HCEC 1CT (cell line): ENCODE measurements around the gene CALM3.

Experiments
- DNase-seq: peaks from one replicate; pipeline ENCODE4 v3.0.0-alpha.2; 2017

Gene CALM3

DNA sequence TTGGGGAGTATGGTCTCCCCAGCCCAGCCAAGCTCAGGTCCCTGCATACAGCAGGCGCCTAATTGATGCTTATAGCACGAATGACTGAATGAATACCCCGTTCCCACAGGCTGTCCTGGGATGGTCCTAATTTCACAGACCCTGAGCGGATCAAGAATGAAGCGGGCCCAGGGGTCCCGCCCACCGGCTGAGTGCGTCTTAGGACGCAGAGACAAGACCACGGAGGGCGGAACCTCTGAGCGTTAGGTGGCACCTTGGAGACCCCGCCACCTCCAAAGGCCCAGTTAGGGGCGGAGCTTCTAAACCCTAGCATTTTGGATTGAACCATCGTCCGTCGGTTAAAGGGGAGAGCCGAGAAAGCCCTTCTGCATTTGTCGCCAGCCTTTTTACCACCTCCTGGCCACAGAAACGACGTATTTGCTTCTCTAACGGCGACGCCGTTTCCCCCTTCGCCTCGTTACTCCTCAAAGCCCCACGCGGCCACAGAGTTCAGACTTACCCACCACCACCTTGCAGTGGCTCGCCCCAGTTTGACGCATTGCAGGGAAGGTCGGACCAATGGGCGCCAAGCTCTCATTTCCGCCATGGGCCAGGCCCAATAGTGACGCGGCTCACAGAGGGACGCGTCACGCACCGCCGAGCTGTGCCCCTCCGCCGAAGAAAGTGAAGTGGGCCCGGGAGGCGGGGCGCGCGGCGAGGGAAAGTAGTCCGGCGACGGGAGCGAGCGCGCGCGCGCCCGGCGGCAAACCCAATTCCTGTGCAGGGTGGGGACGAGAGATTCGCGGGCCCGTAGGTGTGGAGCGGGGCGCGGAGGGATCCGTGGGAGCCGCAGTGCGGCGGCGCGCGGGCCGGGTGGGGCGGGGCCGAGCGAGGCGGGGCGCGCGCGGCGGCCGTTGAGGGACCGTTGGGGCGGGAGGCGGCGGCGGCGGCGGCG is 479 bp upstream of the CALM3 start:
- DNase-seq = peak; percentile 97

- no peak for DNase-seq
Observed at GRCh38 chr19:46602392-46603194, 1.5 kb downstream of the CALM3 start.

GRCh38 chr19:46603195-46603637 is 2.1 kb downstream of the CALM3 start:
- no peak for DNase-seq

DNA sequence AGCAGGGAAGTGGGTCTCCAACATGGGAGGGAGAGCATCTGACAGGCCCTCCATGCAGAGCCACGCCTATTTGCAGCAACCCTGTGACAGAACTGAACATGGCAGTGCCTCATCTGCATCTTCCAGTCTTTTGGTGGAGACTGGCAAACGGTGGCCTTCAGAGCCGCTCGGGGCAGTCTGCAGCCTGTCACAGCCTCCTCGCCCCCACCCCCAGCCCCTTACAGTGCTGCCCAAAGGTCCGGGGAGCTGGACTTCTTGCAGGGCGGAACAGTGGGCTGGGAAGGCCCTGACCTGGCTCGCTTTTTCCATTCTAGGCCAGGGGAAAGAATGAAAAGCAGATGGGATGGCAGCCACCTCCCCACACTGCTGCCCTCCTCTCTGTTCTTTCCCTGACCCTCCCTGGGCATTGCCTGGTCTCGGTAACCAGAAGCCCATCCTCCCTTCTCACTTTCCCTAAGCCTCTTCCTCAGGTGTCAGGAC is 2.7 kb downstream of the CALM3 start:
- DNase-seq = no peak

GRCh38 chr19:46604781-46605355 is 3.7 kb downstream of the CALM3 start:
- DNase-seq = no peak

DNA sequence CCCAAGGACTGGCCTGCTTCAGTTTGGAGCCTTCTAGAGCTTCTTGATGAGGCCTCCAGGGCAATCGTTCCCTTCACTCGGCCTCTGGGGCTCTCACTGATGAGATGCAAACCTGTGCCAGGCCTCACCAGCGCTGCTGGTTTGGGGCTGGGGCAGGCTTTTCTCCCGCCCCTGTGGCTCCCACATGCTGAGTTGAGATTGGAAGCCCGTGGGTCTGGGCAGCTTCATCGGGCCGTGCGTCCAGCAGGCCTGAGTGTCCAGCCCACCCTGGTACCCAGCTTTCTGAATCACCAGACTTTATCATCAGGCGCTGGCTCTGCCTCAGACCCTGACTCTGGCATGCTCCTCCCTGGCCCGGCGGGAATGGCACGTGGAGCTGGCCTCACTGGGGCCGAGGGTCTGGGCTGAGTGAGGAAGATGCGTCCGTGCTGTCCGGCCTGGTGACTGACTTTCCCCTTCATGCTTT is 4.3 kb downstream of the CALM3 start:
- no peak for DNase-seq

GRCh38 chr19:46606019-46606418 is 4.9 kb downstream of the CALM3 start:
- DNase-seq = no peak

GRCh38 chr19:46606681-46607447 is 5.7 kb downstream of the CALM3 start:
- DNase-seq = no peak

- no peak for DNase-seq
Observed at GRCh38 chr19:46607448-46607841, 6.3 kb downstream of the CALM3 start.

GRCh38 chr19:46608178-46608577 is 7.0 kb downstream of the CALM3 start:
- no peak for DNase-seq

- no peak for DNase-seq
Observed at GRCh38 chr19:46608581-46609345, 7.6 kb downstream of the CALM3 start.

DNA sequence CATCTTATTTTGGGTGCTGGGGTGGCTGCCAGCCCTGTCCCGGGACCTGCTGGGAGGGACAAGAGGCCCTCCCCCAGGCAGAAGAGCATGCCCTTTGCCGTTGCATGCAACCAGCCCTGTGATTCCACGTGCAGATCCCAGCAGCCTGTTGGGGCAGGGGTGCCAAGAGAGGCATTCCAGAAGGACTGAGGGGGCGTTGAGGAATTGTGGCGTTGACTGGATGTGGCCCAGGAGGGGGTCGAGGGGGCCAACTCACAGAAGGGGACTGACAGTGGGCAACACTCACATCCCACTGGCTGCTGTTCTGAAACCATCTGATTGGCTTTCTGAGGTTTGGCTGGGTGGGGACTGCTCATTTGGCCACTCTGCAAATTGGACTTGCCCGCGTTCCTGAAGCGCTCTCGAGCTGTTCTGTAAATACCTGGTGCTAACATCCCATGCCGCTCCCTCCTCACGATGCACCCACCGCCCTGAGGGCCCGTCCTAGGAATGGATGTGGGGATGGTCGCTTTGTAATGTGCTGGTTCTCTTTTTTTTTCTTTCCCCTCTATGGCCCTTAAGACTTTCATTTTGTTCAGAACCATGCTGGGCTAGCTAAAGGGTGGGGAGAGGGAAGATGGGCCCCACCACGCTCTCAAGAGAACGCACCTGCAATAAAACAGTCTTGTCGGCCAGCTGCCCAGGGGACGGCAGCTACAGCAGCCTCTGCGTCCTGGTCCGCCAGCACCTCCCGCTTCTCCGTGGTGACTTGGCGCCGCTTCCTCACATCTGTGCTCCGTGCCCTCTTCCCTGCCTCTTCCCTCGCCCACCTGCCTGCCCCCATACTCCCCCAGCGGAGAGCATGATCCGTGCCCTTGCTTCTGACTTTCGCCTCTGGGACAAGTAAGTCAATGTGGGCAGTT is 8.6 kb downstream of the CALM3 start:
- DNase-seq = no peak

- no peak for DNase-seq
Observed at GRCh38 chr19:46610413-46610775, 9.3 kb downstream of the CALM3 start.

DNA sequence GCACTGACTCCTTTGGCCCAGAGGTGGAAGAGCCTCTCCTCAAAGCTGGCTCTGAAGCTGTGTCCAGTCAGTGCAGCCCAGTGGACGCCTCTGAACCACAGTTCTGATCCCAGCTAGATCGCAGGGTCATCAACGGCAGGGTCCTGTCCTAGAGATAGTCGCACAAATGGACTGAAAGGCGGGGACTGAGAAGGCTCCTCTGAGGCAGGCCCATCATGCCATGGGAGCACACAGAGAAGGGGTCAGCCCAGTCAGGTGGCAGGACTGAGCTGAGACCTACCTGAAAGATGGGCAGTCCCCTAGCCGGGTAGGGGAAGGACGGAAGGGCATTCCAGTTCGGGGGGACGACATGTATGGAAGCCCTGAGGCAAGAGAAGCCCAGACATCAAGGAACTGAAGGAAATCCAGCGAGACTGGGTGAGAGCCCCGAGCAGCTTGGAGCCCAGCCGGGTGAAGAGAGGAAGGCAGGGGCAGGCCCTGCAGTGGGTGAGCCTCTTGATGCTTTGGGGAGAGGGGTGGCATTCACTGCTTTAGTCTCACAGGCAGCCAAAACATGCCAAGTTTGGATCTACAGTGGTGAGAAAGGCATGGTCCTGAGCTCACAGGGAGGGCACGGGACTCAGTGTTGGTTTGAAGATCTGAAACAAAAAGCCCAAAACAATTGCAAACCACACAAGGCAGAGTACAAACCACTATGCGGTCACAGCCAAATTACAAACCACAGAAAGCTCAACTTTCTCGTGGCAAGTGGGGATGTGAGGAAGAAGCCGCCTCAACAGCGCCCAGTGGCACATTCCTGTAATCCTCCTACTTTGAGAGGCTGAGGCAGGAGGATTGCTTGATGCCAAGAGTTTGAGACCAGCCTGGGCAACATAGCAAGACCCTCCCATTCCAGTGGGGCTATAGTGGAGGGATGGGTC is 10.0 kb downstream of the CALM3 start:
- no peak for DNase-seq

- no peak for DNase-seq
Observed at GRCh38 chr19:46611776-46612175, 10.6 kb downstream of the CALM3 start.

DNA sequence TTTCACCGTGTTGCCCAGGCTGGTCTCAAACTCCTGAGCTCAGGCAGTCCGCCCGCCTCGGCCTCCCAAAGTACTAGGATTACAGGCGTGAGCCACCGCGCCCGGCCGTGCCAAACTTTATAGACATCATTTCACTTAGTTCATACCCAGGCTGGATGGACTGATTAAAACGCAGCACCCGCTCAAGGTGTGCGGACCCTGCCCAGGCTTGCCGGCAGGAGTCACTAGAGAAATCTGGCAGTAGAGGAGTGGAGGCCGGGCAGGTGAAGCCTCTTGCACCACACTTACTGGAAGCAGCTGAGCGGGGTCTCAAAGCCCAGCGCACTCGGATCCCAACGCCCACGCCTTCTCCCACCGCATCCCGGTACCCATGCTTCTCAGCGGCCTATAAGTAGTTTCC is 12.4 kb downstream of the CALM3 start:
- no peak for DNase-seq

DNA sequence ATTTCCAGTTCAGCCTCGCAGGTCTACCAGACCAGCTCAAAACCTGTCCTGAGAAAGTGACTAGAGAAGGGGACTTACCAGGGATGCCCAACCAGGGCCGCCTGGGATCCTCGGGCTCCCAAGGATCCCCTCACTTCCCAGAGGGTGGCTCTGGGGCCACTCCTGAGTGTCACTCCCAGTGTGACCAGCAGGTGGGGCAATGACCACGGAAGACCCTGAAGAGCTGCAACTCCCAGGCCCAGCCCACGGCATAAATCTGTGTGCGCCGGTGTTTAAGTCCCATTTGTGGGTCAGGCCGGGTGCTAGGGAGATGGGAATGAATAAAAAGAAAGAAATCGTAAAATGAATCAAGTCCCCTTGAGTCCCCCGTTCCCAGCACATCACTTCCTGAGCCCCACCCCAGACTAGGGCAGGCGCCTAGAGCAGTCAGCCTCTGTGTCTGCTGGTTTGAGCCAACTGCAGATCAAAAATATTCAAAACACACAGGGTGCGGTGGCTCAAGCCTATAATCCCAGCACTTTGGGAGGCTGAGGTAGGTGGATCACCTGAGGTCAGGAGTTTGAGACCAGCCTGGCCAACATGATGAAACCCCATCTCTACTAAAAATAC is 13.1 kb downstream of the CALM3 start:
- DNase-seq = peak; percentile 46

DNA sequence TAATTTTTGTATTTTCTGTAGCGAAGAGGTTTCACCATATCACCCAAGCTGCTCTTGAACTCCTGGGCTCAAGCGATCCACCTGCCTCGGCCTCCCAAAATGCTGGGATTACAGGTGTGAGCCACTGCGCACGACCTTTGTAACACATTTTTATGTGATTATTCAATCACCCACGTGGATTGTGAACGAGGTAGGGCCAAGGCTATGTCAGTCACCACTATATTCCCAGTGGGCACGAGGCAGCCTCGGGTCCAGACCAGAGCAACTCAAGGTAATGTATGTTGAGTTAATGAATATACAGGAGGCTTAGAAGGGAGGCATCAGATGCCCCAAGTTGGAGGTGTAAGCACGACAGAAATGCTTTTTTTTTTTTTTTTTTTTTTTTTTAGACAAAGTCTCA is 14.8 kb downstream of the CALM3 start:
- no peak for DNase-seq
